Measurements from ENCODE around the gene CNKSR1. TPM values are rescaled to one million over a fixed set of nuclear protein-coding genes. Genes with fewer than 3 reads are reported as not detected.

Gene CNKSR1
- total RNA-seq = 1 to 10 TPM; 2.2 to 2.4 TPM

GRCh38 chr1:26177182-26177684, at the start of gene CNKSR1:
CNKSR1 (plus strand) TSS chr1:26177491; CDS start chr1:26177548, 57 bp downstream.
- Mint-ChIP-seq H3K9me3 (no peaks in the 10 kb centered on the region), H3K4me3 (peak within 1 kb of the TSS; percentile 68), H3K27ac (no peak within 1 kb of the TSS), H3K27me3 (no peaks in the 10 kb centered on the region), H3K4me1 (peaks cover 1% of the 10 kb centered on the region), H3K36me3 (peaks cover 3% of the 10 kb centered on the region)
- DNase-seq = no peak

DNA sequence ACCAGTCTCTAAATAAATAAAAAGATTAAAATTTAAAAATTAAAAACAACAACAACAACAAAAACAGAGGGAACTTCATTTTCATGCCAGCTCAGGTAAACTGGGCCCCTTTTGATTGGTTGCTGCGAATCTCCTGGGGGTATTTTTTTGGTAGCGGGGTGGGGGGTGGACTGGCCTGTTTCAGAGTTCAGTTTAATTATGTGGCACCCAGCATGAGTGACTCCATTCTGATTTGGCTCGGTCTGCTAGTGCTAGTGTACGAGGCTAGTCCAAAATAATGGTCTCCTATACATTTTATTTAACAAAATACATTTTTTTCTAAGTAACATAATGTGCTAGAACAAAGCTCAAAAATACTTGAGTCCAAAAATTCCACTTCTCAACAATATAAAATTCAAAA, 47.5 kb upstream of the CNKSR1 start:
- Mint-ChIP-seq H3K9me3 (no peaks in the 10 kb centered on the region), H3K27ac (no peak overlapping the region), H3K4me3 (no peak overlapping the region), H3K27me3 (no peaks in the 10 kb centered on the region), H3K4me1 (peaks cover 29% of the 10 kb centered on the region), H3K36me3 (no peaks in the 10 kb centered on the region)
- no peak for DNase-seq

DNA sequence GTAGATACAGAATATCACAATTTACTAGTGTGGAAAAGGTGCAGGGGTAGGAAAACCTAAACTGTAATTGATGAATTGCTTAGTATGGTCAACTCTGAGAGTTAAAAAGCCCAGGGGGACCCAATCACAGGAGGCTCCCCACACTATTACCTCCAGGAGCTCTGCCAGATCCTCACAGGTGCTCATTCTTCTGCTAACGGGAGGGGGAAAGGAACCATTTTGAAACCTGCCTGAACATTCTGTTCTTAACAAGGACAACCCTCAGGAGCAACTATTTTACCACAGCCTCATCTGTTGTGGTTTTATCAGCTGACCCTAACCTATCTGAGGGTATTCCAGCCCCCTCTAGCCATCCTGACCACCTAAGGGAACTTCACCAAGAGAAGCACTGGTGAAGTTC, 46.6 kb upstream of the CNKSR1 start:
- Mint-ChIP-seq H3K4me1 (peaks cover 25% of the 10 kb centered on the region), H3K27me3 (no peaks in the 10 kb centered on the region), H3K27ac (no peak overlapping the region), H3K9me3 (no peaks in the 10 kb centered on the region), H3K36me3 (no peaks in the 10 kb centered on the region), H3K4me3 (no peak overlapping the region)
- DNase-seq = no peak

GRCh38 chr1:26132128-26132833, 45.0 kb upstream of the CNKSR1 start:
- Mint-ChIP-seq H3K9me3 (no peaks in the 10 kb centered on the region), H3K27me3 (no peaks in the 10 kb centered on the region), H3K36me3 (no peaks in the 10 kb centered on the region), H3K4me3 (no peak overlapping the region), H3K27ac (no peak overlapping the region), H3K4me1 (peaks cover 14% of the 10 kb centered on the region)
- no peak for DNase-seq

DNA sequence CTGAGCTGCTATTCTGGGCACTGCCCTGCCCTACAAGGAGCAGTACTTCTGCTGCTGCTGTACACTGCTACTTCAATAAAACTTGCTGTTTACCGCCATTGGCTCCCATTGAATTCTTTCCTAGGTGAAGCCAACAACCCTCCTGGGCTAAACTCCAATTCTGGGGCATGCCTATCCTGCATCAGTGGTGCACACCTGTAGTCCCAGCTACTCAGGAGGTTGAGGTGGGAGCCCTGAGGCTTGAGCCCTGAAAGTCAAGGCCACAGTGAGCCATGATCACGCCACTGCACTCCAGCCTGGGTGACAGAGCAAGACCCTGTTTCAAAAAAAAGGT, 44.5 kb upstream of the CNKSR1 start:
- Mint-ChIP-seq H3K4me3 (no peak overlapping the region), H3K9me3 (no peaks in the 10 kb centered on the region), H3K36me3 (no peaks in the 10 kb centered on the region), H3K4me1 (peaks cover 8% of the 10 kb centered on the region), H3K27me3 (no peaks in the 10 kb centered on the region), H3K27ac (no peak overlapping the region)
- no peak for DNase-seq

- Mint-ChIP-seq H3K27ac (no peak overlapping the region), H3K36me3 (no peaks in the 10 kb centered on the region), H3K9me3 (no peaks in the 10 kb centered on the region), H3K4me1 (peaks cover 12% of the 10 kb centered on the region), H3K27me3 (no peaks in the 10 kb centered on the region), H3K4me3 (no peak overlapping the region)
- DNase-seq = no peak
Measured at GRCh38 chr1:26134466-26134865, 42.8 kb upstream of the CNKSR1 start.

GRCh38 chr1:26138974-26139558, 38.2 kb upstream of the CNKSR1 start:
- Mint-ChIP-seq H3K36me3 (no peaks in the 10 kb centered on the region), H3K27me3 (no peaks in the 10 kb centered on the region), H3K4me1 (peaks cover 12% of the 10 kb centered on the region), H3K9me3 (no peaks in the 10 kb centered on the region), H3K4me3 (no peak overlapping the region), H3K27ac (peak overlapping the region; percentile 17)
- DNase-seq = no peak

DNA sequence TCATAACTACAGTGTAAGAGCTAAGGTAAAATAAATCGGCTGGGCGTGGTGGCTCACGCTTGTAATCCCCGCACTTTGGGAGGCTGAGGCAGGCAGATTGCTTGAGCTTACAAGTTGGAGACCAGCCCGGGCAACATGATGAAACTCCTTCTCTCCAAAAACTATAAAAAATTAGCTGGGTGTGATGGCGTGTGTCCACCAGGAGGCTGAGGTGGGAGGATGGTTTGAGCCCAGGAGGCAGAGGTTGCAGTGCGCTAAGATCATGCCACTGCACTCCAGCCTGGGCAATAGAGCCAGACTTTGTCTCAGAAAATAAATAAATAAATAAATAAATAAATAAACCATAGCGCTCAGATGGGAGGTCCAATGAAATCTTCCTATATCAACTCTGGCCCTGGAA, 35.1 kb upstream of the CNKSR1 start:
- no peak overlapping the region for H3K4me3 Mint-ChIP-seq
- no peaks in the 10 kb centered on the region for H3K36me3 Mint-ChIP-seq
- no peak for DNase-seq
- H3K27ac Mint-ChIP-seq = no peak overlapping the region
- H3K4me1 Mint-ChIP-seq = peaks cover 16% of the 10 kb centered on the region
- no peaks in the 10 kb centered on the region for H3K9me3 Mint-ChIP-seq
- H3K27me3 Mint-ChIP-seq = no peaks in the 10 kb centered on the region

DNA sequence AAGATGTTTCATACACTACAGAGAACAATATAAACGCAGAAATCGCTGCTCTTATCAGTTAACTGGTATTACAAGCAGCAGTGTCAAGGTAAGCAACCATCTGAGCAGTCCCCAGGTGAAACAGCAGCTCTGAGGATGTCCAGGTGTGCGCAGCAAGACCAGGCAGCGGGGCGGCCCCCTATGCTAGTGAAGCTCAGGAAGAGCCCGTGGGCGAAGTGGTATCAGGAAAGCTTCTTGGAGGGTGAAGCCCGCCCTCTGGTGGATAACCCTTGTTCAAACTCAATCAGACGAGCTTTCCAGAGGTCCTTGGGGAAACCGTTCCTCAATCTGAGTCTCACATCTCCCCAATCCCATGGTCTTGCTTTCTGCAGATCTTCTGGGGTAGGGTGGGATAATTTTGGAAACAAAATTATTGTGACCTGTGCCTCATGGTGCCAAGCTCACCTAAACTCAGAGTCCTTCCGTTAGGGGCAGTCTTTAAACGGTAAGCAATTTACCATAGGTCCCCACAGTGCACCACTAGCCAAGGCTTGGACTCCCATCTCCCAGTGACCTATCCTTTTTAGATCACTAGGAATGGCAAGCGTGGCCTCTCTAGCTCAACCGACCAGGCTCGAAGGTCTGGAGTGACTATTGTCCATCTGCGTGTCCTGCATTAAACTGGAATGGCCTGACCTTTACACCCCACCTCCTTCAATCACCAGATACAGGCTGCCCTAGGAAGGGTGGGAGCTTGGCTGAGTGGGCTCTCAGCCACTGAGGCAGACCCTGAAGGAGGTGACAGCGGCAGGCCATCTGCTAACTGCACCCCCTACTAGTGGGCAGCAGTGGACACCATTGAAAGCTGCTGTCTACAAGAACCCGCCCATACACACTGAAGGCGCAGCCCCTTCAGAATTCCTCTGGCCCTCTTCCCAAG, 32.0 kb upstream of the CNKSR1 start:
- Mint-ChIP-seq H3K27me3 (no peaks in the 10 kb centered on the region), H3K4me1 (peaks cover 3% of the 10 kb centered on the region), H3K4me3 (no peak overlapping the region), H3K27ac (no peak overlapping the region), H3K9me3 (no peaks in the 10 kb centered on the region), H3K36me3 (no peaks in the 10 kb centered on the region)
- DNase-seq = peak; percentile 63

DNA sequence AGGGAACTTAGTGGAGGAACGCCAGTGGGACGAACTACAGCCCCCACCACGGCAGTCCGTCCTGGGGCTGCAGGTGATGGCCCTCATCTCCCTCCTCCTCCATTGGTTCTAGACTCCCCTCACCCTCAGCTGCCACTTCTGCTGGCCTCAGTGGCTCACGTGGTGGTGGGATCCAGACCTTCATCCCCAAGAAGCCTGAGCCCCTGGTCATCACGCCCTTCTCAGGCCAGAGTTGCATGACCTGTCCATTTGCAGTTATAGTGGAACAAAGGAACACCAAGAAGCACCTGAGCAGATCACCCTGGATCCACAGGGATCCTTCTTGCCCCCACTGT, 31.4 kb upstream of the CNKSR1 start:
- no peaks in the 10 kb centered on the region for H3K36me3 Mint-ChIP-seq
- H3K4me3 Mint-ChIP-seq = no peak overlapping the region
- H3K4me1 Mint-ChIP-seq = peaks cover 3% of the 10 kb centered on the region
- H3K27me3 Mint-ChIP-seq = no peaks in the 10 kb centered on the region
- no peak overlapping the region for H3K27ac Mint-ChIP-seq
- DNase-seq = no peak
- no peaks in the 10 kb centered on the region for H3K9me3 Mint-ChIP-seq

DNA sequence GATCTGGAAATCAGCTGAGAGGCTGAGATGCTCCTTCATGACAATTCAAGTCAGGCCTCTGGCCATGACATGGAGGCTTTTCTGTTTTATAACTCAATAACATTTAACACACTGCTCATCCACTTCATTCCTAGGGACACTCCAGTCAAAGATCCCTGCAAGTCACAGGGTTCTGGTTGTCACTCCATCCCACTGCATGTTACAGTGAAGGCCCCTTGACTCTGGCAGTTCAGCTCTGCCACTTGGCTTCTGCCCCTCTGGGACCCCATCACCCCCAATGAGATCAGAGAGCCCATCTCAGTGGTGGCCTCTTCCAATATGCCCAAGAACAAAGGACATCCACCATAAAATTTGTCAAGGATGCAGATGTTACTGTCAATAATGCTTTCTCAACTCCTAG, 28.4 kb upstream of the CNKSR1 start:
- Mint-ChIP-seq H3K36me3 (no peaks in the 10 kb centered on the region), H3K4me3 (no peak overlapping the region), H3K27me3 (peaks cover 3% of the 10 kb centered on the region), H3K9me3 (no peaks in the 10 kb centered on the region), H3K27ac (no peak overlapping the region), H3K4me1 (peaks cover 3% of the 10 kb centered on the region)
- no peak for DNase-seq

GRCh38 chr1:26153966-26154532, 23.2 kb upstream of the CNKSR1 start:
- Mint-ChIP-seq H3K27me3 (peaks cover 35% of the 10 kb centered on the region), H3K36me3 (no peaks in the 10 kb centered on the region), H3K9me3 (no peaks in the 10 kb centered on the region), H3K4me3 (no peak overlapping the region), H3K27ac (no peak overlapping the region), H3K4me1 (no peaks in the 10 kb centered on the region)
- no peak for DNase-seq

DNA sequence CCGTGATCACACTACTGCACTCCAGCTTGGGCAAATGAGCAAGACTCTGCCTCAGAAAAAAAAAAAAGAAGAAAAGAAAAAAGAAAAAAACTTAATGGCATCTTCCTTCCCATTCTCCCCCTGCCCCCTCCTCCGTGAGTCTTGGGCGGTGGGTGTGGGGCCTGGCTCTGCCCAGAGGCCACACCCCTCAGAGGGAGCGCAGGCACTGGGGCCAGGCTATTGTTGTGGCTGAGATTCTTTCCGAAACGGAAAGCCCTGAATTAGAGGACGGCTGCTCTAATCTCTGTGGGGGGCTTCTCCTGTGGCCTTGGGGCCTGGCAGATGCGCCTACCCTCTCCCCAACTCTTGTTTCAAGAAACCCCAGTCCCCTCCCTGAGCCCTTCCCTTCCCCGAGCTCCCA, 22.5 kb upstream of the CNKSR1 start:
- Mint-ChIP-seq H3K27me3 (peaks cover 39% of the 10 kb centered on the region), H3K27ac (no peak overlapping the region), H3K36me3 (no peaks in the 10 kb centered on the region)

GRCh38 chr1:26155370-26156284, 21.7 kb upstream of the CNKSR1 start:
- H3K36me3 Mint-ChIP-seq = no peaks in the 10 kb centered on the region
- H3K27ac Mint-ChIP-seq = no peak overlapping the region
- H3K27me3 Mint-ChIP-seq = peaks cover 41% of the 10 kb centered on the region
- no peak for DNase-seq
- no peaks in the 10 kb centered on the region for H3K4me1 Mint-ChIP-seq
- H3K4me3 Mint-ChIP-seq = no peak overlapping the region
- H3K9me3 Mint-ChIP-seq = no peaks in the 10 kb centered on the region

More for the DNA sequence above, 22.5 kb upstream of the CNKSR1 start:
- no peaks in the 10 kb centered on the region for H3K9me3 Mint-ChIP-seq
- no peak for DNase-seq
- H3K4me1 Mint-ChIP-seq = no peaks in the 10 kb centered on the region
- H3K4me3 Mint-ChIP-seq = no peak overlapping the region
